Spinal cord (tissue), 10 donors: Measurements from ENCODE around the gene SCYGR1. TPM values are rescaled to one million over a fixed set of nuclear protein-coding genes. Genes with fewer than 3 reads are reported as not detected.
"Not testable (repeated sequence)": the region's sequence is repeated elsewhere in the genome, so short reads cannot be mapped to it uniquely, and the experiment has no call there.

ENCODE experiments used
- DNase-seq, 6 donors: peaks; one replicate each; pipeline versions ENCODE4 v3.0.0 to v3.0.0-alpha.2; 2013 to 2015; ENCODE audit warnings: low spot score in 6 of 6, low read depth in 4 of 6
- H3K27ac ChIP-seq: one replicate; pipeline ENCODE4 v1.5.1; 2013; ENCODE audit warnings: low read depth, low read length, control low read depth
- H3K27me3 ChIP-seq: one replicate; pipeline ENCODE4 v1.6.1; 2013; ENCODE audit warnings: low read length; ENCODE audit not compliant: control insufficient read depth, insufficient read depth
- H3K36me3 ChIP-seq: one replicate; pipeline ENCODE4 v1.6.1; 2013; ENCODE audit warnings: low read length; ENCODE audit not compliant: control insufficient read depth, insufficient read depth
- H3K4me1 ChIP-seq: one replicate; pipeline ENCODE4 v1.6.1; 2013; ENCODE audit warnings: low read length; ENCODE audit not compliant: control insufficient read depth, insufficient read depth
- H3K4me3 ChIP-seq: one replicate; pipeline ENCODE4 v1.5.1; 2013; ENCODE audit warnings: low read depth, low read length, control low read depth
- H3K9me3 ChIP-seq: one replicate; pipeline ENCODE4 v1.6.1; 2013; ENCODE audit warnings: low read length; ENCODE audit not compliant: control insufficient read depth, insufficient read depth
- WGBS: methylation state at CpG from one replicate; pipeline ENCODE4 v1.1.5; 2013; ENCODE audit warnings: missing lambda C conversion rate; ENCODE audit not compliant: insufficient coverage; 5-methylcytosine and 5-hydroxymethylcytosine counted together
- polyA plus RNA-seq, 2 donors: library from polyadenylated mRNA; unstranded; fragments of 120-200 nt; gene quantifications; one replicate each; pipeline ENCODE4 v1.2.1, GENCODE V29; 2013; ENCODE audit not compliant: insufficient read length in 2 of 2
- total RNA-seq, 2 donors: library from RNA; depleted of rRNA in 1 of 2; stranded (reverse); fragments of 120-200 nt in 1 of 2; fragments of >200 nt in 1 of 2; gene quantifications; one replicate each; pipeline versions ENCODE4 v1.2.3 to v1.2.4, GENCODE V29; 2013 to 2014
- donor health status: healthy.

Gene SCYGR1
- total and polyA plus RNA-seq, 4 donors = not detected

GRCh38 chr2:227389661-227390060, 1.9 kb upstream of the SCYGR1 start:
- Histone ChIP-seq H3K4me3 (no peak overlapping the region), H3K36me3 (no peaks in the 10 kb centered on the region), H3K4me1 (peaks cover 8% of the 10 kb centered on the region), H3K9me3 (no peaks in the 10 kb centered on the region), H3K27ac (no peak overlapping the region), H3K27me3 (no peaks in the 10 kb centered on the region)
- WGBS = 97% methylated on average over 7 of the region's 7 CpGs
- DNase-seq = no peak

GRCh38 chr2:227389231-227389630, 1.5 kb upstream of the SCYGR1 start:
- H3K36me3 ChIP-seq = no peaks in the 10 kb centered on the region
- peaks cover 5% of the 10 kb centered on the region for H3K4me1 ChIP-seq
- no peak overlapping the region for H3K4me3 ChIP-seq
- no peak for DNase-seq
- no peaks in the 10 kb centered on the region for H3K27me3 ChIP-seq
- no peak overlapping the region for H3K27ac ChIP-seq
- WGBS = no CpG with 5 or more reads among the region's 3 CpGs
- H3K9me3 ChIP-seq = no peaks in the 10 kb centered on the region

- Histone ChIP-seq H3K27ac (no peak overlapping the region), H3K9me3 (no peaks in the 10 kb centered on the region), H3K4me1 (peaks cover 4% of the 10 kb centered on the region), H3K27me3 (no peaks in the 10 kb centered on the region), H3K4me3 (no peak overlapping the region), H3K36me3 (no peaks in the 10 kb centered on the region)
- WGBS = 89% methylated on average over 2 of the region's 7 CpGs
- no peak for DNase-seq
These were observed 825 bp upstream of the SCYGR1 start for GRCh38 chr2:227388537-227389011.

GRCh38 chr2:227386630-227387029, 1.1 kb downstream of the SCYGR1 start:
- Histone ChIP-seq H3K27me3 (no peaks in the 10 kb centered on the region), H3K4me1 (no peaks in the 10 kb centered on the region), H3K36me3 (no peaks in the 10 kb centered on the region), H3K4me3 (no peak overlapping the region), H3K27ac (no peak overlapping the region), H3K9me3 (no peaks in the 10 kb centered on the region)
- DNase-seq = no peak
- no CpG with 5 or more reads among the region's 6 CpGs for WGBS

- no peaks in the 10 kb centered on the region for H3K4me1 ChIP-seq
- no peaks in the 10 kb centered on the region for H3K36me3 ChIP-seq
- no peaks in the 10 kb centered on the region for H3K27me3 ChIP-seq
- no peak overlapping the region for H3K4me3 ChIP-seq
- no peaks in the 10 kb centered on the region for H3K9me3 ChIP-seq
- DNase-seq = peak in 1 of 6 donors; percentile 66
- WGBS = 75% methylated on average over 3 of the region's 3 CpGs
- H3K27ac ChIP-seq = no peak overlapping the region
These were observed 4.1 kb downstream of the SCYGR1 start for GRCh38 chr2:227383686-227384085.

GRCh38 chr2:227382241-227382835, 5.4 kb downstream of the SCYGR1 start:
- H3K4me1 ChIP-seq, H3K36me3 ChIP-seq, H3K27me3 ChIP-seq, H3K27ac ChIP-seq, DNase-seq, H3K4me3 ChIP-seq, H3K9me3 ChIP-seq: not testable (repeated sequence)
- WGBS = no CpG with 5 or more reads among the region's 2 CpGs

- H3K4me1 ChIP-seq = no peaks in the 10 kb centered on the region
- H3K27me3 ChIP-seq = no peaks in the 10 kb centered on the region
- no peaks in the 10 kb centered on the region for H3K9me3 ChIP-seq
- H3K27ac ChIP-seq = no peak within 1 kb of the TSS
- WGBS = no CpG with 5 or more reads among the region's 4 CpGs
- H3K4me3 ChIP-seq = no peak within 1 kb of the TSS
- H3K36me3 ChIP-seq = no peaks in the 10 kb centered on the region
- DNase-seq = no peak
These were observed 8.7 kb downstream of the SCYGR1 start, which contains the start of gene TM4SF20 for GRCh38 chr2:227379095-227379494. TSS of gene TM4SF20 (minus strand) at chr2:227379306. CDS start at chr2:227379268, 38 bp downstream.

GRCh38 chr2:227378371-227378782, 9.4 kb downstream of the SCYGR1 start:
- Histone ChIP-seq H3K4me1 (peaks cover 4% of the 10 kb centered on the region), H3K27me3 (no peaks in the 10 kb centered on the region), H3K4me3 (no peak overlapping the region), H3K27ac (no peak overlapping the region), H3K36me3 (no peaks in the 10 kb centered on the region), H3K9me3 (no peaks in the 10 kb centered on the region)
- no peak for DNase-seq
- WGBS = 100% methylated on average over 1 of the region's 4 CpGs

GRCh38 chr2:227377467-227378351, 10.0 kb downstream of the SCYGR1 start:
- peak in 1 of 6 donors; percentile 14 for DNase-seq
- H3K4me1 ChIP-seq = peaks cover 4% of the 10 kb centered on the region
- no peak overlapping the region for H3K27ac ChIP-seq
- no peaks in the 10 kb centered on the region for H3K9me3 ChIP-seq
- 68% methylated on average over 3 of the region's 8 CpGs for WGBS
- H3K27me3 ChIP-seq = no peaks in the 10 kb centered on the region
- no peaks in the 10 kb centered on the region for H3K36me3 ChIP-seq
- no peak overlapping the region for H3K4me3 ChIP-seq
